RWPE2 (cell line): ENCODE measurements around the gene OCA2.

Source experiments
- ATAC-seq: fragments of 200-7000 bp; cut with Tn5 transposase; 3 replicates; pipeline ENCODE4 v1.9.1; 2021; ENCODE audit warnings: low read depth
- DNase-seq: peaks from one replicate; pipeline ENCODE4 v3.0.0-alpha.2; 2020; ENCODE audit warnings: low spot score
- H3K27ac ChIP-seq: fragments of 450-650 bp; 2 replicates; pipeline ENCODE4 v1.5.1; 2017; ENCODE audit warnings: mild to moderate bottlenecking; ENCODE audit not compliant: poor library complexity, severe bottlenecking
- H3K27me3 ChIP-seq: fragments of 250-450 bp; sonication (Bioruptor Pico); 2 replicates; pipeline ENCODE4 v1.5.1; 2021; ENCODE audit warnings: mild to moderate bottlenecking, moderate library complexity; ENCODE audit not compliant: insufficient read depth, poor library complexity, severe bottlenecking
- H3K36me3 ChIP-seq: fragments of 250-450 bp; sonication (Bioruptor Pico); 2 replicates; pipeline ENCODE4 v1.5.1; 2020; ENCODE audit warnings: low read depth, mild to moderate bottlenecking, moderate library complexity
- H3K4me1 ChIP-seq: fragments of 250-450 bp; sonication (Bioruptor Pico); 2 replicates; pipeline ENCODE4 v1.5.1; 2021; ENCODE audit warnings: mild to moderate bottlenecking, moderate library complexity; ENCODE audit not compliant: insufficient read depth, poor library complexity, severe bottlenecking
- H3K4me3 ChIP-seq: fragments of 250-450 bp; sonication (Bioruptor Pico); 2 replicates; pipeline ENCODE4 v1.5.1; 2021; ENCODE audit warnings: mild to moderate bottlenecking, moderate library complexity; ENCODE audit not compliant: severe bottlenecking
- H3K9me3 ChIP-seq: fragments of 250-450 bp; sonication (Bioruptor Pico); 2 replicates; pipeline ENCODE4 v1.5.1; 2021; ENCODE audit warnings: mild to moderate bottlenecking, moderate library complexity; ENCODE audit not compliant: severe bottlenecking
- TF ChIP-seq, protein P1 (sequence below): fragments of 450-650 bp; IDR thresholded peaks from one replicate; pipeline ENCODE4 v1.5.1; 2017; ENCODE audit warnings: mild to moderate bottlenecking, moderate library complexity; ENCODE audit not compliant: poor library complexity, severe bottlenecking

Gene OCA2

DNA sequence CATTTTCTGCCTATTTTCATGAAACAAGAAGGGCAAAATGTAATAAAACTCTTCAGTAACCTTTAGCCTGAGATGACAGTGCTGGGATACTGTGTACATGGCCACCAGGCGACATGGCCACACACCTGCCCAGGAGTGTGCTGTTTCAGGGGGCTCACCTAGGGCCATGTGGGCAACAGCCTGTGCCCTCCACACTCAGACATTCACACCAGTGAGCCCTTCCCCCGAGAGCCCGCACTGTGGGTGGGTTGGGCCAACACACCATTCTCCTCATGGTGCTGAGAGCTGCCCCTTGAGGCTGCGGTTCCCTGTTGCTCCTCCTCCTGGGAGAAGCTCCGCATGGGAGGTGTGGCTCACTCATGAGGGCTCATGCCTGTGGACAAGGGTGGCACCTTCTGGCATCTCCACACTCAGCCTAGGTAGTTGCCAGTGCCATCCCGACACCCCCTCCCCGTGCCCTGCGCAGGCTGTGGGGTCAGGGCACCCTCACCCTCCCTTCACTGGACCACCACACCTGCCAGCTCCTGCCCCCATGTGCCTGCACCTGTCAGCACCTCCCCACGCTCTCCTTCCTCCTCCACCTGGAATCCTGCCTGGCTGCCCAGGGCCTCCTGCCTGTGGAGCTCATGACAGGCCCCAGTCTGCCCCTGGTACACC, 19.7 kb downstream of the OCA2 start:
- DNase-seq = no peak
- no peaks in the 10 kb centered on the region for H3K4me1 ChIP-seq
- no peak for ATAC-seq

DNA sequence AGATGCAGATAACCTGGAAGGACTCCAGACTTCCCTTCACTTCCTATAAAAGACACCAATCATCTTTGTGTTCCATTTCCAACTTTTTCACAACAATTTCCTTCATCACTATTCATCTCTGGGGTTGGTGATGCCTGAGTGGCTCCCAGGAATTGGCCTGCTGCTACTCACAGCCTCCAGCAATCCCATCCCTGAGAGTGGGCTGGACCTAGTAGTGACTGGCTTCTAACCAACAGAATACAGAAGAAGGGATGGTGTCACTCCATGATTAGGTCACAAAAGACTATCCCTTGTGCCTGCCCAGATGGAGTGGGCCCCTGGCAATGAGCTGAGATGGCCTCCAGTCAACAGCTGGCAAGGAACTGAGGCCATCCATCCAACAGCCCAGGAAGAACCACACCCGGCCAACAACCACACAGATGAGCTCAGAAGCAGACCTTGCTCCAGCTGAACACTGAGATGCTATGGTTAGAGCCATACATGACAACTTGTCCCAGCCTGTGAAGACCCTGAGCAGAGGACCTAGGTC, 20.9 kb downstream of the OCA2 start:
- Histone ChIP-seq H3K36me3 (no peaks in the 10 kb centered on the region), H3K27ac (no peak overlapping the region), H3K27me3 (no peaks in the 10 kb centered on the region), H3K4me3 (no peak overlapping the region), H3K9me3 (no peaks in the 10 kb centered on the region), H3K4me1 (no peaks in the 10 kb centered on the region)
- TF ChIP-seq, protein P1, sequence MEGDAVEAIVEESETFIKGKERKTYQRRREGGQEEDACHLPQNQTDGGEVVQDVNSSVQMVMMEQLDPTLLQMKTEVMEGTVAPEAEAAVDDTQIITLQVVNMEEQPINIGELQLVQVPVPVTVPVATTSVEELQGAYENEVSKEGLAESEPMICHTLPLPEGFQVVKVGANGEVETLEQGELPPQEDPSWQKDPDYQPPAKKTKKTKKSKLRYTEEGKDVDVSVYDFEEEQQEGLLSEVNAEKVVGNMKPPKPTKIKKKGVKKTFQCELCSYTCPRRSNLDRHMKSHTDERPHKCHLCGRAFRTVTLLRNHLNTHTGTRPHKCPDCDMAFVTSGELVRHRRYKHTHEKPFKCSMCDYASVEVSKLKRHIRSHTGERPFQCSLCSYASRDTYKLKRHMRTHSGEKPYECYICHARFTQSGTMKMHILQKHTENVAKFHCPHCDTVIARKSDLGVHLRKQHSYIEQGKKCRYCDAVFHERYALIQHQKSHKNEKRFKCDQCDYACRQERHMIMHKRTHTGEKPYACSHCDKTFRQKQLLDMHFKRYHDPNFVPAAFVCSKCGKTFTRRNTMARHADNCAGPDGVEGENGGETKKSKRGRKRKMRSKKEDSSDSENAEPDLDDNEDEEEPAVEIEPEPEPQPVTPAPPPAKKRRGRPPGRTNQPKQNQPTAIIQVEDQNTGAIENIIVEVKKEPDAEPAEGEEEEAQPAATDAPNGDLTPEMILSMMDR = no peak
- peak; percentile 21; the same call in 1 of the 3 replicates for ATAC-seq
- DNase-seq = no peak

More for the DNA sequence above, 19.7 kb downstream of the OCA2 start:
- no peaks in the 10 kb centered on the region for H3K36me3 ChIP-seq
- H3K4me3 ChIP-seq = no peak overlapping the region
- no peaks in the 10 kb centered on the region for H3K9me3 ChIP-seq
- TF ChIP-seq, protein P1 = no peak
- H3K27me3 ChIP-seq = no peaks in the 10 kb centered on the region
- no peak overlapping the region for H3K27ac ChIP-seq

DNA sequence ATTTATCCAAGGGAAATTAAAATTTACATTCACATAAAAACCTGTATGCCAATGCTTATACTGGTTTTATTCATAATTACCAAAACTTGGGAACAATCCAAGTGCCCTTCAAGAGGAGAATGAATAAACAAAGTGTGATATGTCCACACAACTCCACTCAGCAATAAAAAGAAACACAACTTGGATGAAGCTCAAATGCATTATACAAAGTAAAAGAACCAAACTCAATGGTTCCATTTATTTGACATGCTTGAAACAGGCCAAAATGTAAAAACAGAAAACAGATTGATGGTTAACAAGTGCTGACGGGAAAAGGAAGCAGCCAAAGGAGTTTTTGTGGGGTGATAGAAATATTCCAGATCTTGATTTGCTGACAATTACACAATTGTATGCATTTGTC, 23.5 kb downstream of the OCA2 start:
- DNase-seq = no peak
- no peak for ATAC-seq
- no peak overlapping the region for H3K4me3 ChIP-seq
- no peaks in the 10 kb centered on the region for H3K9me3 ChIP-seq
- H3K27ac ChIP-seq = no peak overlapping the region
- TF ChIP-seq, protein P1 = no peak
- no peaks in the 10 kb centered on the region for H3K4me1 ChIP-seq
- no peaks in the 10 kb centered on the region for H3K36me3 ChIP-seq
- H3K27me3 ChIP-seq = no peaks in the 10 kb centered on the region

DNA sequence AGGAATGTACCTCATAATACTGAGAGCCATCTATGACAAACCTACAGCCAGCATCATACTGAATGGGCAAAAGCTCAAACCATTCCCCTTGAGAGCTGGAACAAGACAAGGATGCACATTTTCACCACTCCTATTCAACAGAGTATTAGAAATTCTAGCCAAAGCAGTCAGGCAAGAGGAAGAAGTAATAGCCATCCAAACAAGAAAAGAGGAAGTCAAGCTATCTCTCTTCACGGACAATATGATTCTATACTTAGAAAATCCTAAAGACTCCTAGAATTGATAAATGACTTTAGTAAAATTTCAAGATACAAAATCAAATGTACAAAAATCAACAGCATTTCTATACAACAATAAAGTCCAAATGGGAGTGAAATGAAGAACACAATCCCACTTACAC, 30.2 kb downstream of the OCA2 start:
- no peak for DNase-seq
- Histone ChIP-seq H3K36me3 (no peaks in the 10 kb centered on the region), H3K9me3 (no peaks in the 10 kb centered on the region), H3K27ac (no peak overlapping the region), H3K27me3 (peaks cover 5% of the 10 kb centered on the region), H3K4me1 (no peaks in the 10 kb centered on the region), H3K4me3 (no peak overlapping the region)
- TF ChIP-seq, protein P1 = no peak
- no peak for ATAC-seq

DNA sequence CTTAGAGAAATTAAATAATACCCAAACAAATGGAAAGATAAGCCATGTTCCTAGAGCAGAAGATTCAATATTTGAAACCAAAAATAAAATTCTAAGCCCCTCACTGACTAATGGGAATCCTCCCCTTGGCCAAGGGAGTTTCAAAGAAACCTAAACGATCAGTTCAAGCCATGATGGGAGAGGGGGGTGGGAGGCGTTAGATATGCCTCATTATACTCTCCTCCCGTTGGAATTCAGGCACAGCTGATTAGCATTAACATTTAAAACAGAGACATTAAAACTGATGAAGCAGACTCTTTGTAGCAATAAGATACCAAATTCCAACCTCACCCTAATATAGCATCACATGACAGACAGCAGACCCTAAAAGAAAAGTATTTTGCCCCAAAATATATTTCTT, 32.9 kb downstream of the OCA2 start:
- H3K27ac ChIP-seq = no peak overlapping the region
- TF ChIP-seq, protein P1 = no peak
- H3K4me3 ChIP-seq = no peak overlapping the region
- no peak for ATAC-seq
- H3K27me3 ChIP-seq = peaks cover 5% of the 10 kb centered on the region
- H3K4me1 ChIP-seq = no peaks in the 10 kb centered on the region
- no peaks in the 10 kb centered on the region for H3K36me3 ChIP-seq
- no peak for DNase-seq
- no peaks in the 10 kb centered on the region for H3K9me3 ChIP-seq
